ENCODE measurements around the gene FAM50A.

The FAM50A gene

DNA sequence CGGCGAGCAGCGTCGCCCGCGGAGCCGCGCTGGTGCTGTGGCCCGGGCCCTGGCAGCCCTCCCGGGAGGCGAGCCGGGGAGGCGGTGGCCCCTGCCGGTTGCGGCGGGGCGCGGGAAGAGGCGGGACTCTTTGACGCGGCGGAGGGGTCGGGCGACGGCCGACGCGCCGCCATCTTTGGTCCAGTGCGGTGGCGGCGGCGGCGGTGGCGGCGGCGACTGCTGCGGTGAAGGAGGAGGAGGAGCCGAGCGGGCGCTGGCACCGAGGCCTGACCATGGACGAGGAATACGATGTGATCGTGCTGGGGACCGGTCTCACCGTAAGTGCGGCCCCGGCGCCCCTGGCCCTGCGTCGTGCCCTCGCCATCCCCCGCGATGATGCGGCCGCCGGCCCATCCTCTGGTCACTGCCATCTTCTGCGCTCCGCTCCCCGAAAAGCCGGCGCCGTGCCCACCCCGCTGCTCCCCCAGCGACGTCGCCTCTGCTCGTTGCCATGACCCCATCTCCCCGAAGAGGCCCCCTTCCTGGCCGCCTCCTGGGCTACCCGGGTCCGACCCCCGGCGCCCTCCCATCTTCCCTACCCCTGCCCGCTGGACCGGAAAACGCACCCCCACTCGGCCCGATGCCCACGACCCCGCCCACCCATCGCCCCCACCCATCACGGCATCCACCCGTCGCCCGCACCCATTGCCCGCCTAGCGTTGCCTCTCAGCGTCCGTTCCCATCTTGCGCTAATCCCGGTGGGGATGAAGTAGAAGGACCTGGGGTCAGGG lies 6.8 kb upstream of the FAM50A start, which contains the start of gene GDI1:
Gene GDI1 (plus strand): TSS at position 172 of the 770 bp plus-strand sequence. CDS start 101 bp downstream, at position 273.
- TF ChIP-seq, protein P1, sequence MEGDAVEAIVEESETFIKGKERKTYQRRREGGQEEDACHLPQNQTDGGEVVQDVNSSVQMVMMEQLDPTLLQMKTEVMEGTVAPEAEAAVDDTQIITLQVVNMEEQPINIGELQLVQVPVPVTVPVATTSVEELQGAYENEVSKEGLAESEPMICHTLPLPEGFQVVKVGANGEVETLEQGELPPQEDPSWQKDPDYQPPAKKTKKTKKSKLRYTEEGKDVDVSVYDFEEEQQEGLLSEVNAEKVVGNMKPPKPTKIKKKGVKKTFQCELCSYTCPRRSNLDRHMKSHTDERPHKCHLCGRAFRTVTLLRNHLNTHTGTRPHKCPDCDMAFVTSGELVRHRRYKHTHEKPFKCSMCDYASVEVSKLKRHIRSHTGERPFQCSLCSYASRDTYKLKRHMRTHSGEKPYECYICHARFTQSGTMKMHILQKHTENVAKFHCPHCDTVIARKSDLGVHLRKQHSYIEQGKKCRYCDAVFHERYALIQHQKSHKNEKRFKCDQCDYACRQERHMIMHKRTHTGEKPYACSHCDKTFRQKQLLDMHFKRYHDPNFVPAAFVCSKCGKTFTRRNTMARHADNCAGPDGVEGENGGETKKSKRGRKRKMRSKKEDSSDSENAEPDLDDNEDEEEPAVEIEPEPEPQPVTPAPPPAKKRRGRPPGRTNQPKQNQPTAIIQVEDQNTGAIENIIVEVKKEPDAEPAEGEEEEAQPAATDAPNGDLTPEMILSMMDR (conservative IDR thresholded peaks at IDR 0.05) = no peak
- TF ChIP-seq ZFX (IDR thresholded peaks at IDR 0.05) = no peak
- H3K27ac ChIP-seq = peak within 1 kb of the TSS; percentile 85

DNA sequence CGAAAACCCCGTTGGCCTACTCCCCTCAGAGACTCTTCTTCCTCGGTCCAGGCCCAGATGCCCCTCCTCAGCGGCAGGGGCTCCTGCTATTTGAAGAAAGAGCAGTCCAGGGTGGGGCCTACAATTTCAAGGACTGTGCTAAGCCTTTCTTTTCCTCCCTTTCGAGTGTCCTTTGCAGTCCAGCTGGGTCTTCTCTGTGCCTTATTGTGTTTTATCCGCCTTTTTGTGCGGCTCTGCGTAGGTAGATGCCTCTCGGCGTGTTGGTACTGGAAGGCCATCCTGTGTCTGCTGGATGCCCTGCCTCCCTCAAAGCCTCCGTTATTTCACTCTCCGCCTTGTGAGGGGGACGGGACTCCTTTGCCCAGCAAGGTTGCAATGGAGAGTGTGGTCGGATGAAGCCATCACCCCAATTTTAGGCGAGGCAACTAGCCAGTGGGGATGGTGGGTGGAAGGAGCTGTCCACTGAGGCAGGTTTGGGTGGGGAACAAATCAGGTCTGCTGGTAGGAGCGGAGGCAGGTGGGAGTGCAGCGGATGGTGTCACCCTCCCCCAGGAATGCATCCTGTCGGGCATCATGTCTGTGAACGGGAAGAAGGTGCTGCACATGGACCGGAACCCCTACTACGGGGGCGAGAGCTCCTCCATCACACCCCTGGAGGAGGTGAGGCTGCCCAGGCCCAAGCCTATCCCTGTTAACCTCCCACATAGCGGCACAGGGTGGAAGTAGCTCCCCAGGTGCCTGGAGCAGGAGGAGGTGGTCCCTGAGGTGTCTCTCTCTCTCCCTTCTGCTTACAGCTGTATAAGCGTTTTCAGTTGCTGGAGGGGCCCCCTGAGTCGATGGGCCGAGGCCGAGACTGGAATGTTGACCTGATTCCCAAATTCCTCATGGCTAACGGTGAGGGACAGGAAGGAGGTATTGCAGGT lies 5.7 kb upstream of the FAM50A start:
- peak overlapping the region; percentile 85 for H3K27ac ChIP-seq
- TF ChIP-seq ZFX (IDR thresholded peaks at IDR 0.05) = no peak
- TF ChIP-seq, protein P1 (conservative IDR thresholded peaks at IDR 0.05) = no peak

DNA sequence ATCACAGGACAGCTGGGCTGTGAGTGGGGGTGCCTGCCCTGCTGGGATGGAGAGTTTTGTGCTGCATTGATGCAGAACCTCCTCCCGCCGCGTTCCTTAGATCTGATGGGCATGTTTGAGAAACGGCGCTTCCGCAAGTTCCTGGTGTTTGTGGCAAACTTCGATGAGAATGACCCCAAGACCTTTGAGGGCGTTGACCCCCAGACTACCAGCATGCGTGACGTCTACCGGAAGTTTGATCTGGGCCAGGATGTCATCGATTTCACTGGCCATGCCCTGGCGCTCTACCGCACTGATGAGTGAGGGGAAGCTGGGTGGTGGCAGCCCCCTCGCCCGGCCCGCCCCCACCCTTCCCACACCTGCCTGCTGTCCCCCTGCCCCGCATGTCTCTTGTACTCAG lies 4.1 kb upstream of the FAM50A start:
- no peak overlapping the region for H3K27ac ChIP-seq
- TF ChIP-seq, protein P1 (conservative IDR thresholded peaks at IDR 0.05) = no peak
- TF ChIP-seq ZFX (IDR thresholded peaks at IDR 0.05) = no peak

DNA sequence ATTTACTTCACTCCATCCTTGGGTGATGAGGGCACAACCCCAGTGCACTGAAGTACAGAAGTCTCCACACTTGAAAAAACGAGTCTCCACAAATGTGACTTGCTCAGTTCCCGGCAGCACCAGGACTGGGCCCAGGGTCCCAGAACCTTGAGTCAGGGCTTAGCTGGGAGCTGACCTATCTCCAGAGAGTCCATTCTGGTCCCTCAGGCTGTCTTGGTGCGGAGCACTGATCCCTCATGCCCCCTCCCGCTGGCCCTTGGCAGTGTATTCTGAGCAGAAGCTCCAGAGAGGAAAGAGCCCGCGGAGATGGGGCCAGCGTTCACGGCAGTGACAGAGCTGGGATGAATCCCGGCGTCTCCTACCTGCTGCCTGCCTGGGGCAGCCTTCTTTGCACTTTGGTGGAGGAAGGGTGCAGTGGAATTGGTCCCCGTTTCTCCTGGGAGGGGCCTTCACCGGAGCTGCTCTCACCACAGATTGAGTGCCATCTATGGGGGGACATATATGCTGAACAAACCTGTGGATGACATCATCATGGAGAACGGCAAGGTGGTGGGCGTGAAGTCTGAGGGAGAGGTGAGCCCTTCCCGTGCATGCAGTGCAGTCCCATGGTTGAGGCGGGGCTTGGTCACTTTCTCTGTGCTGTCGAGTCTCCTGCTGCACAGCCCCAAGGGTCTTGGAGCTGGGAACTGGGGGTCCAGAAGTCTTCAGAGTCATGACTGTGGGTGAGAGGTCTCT lies 3.2 kb upstream of the FAM50A start:
- TF ChIP-seq, protein P1 (conservative IDR thresholded peaks at IDR 0.05) = no peak
- TF ChIP-seq ZFX (IDR thresholded peaks at IDR 0.05) = no peak
- H3K27ac ChIP-seq = no peak overlapping the region

DNA sequence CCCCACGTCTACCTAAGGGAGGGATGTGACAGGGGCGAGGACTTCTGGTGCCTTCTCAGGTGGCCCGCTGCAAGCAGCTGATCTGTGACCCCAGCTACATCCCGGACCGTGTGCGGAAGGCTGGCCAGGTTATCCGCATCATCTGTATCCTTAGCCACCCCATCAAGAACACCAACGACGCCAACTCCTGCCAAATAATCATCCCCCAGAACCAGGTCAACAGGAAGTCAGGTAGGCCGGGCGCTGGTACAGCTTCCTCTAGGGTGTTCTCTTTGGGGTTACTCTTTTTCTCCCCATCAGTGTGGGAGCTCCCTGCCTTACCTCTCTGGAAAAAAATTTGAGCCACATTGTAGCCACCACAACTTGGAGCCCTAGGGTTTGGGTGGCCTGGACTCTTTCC lies 2.4 kb upstream of the FAM50A start:
- TF ChIP-seq, protein P1 (conservative IDR thresholded peaks at IDR 0.05) = no peak
- TF ChIP-seq ZFX (IDR thresholded peaks at IDR 0.05) = no peak
- H3K27ac ChIP-seq = no peak overlapping the region

DNA sequence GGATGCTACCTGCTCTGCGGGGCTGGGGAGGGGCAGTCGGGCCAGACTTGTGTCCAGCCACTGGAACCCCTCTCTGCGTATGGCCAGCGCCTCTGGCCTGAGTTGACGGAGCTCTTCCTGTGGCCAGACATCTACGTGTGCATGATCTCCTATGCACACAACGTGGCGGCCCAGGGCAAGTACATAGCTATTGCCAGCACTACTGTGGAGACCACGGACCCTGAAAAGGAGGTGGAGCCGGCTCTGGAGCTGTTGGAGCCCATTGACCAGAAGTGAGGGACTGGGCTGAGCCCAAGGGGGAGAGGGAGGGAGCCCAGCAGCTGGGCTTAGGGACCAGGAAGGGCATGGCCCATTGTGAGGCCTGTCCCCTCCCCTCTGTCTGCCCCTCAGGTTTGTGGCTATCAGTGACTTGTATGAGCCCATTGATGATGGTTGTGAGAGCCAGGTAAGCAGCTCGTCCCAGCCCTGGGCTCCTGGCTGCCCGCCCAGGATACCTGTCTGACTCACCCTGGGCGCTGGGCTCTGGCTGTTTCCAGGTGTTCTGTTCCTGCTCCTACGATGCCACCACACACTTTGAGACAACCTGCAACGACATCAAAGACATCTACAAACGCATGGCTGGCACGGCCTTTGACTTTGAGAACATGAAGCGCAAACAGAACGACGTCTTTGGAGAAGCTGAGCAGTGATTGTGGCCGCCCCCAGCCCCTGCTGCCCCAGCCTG lies 1.8 kb upstream of the FAM50A start:
- no peak for TF ChIP-seq ZFX (IDR thresholded peaks at IDR 0.05)
- TF ChIP-seq, protein P1 (conservative IDR thresholded peaks at IDR 0.05) = no peak
- H3K27ac ChIP-seq = peak overlapping the region; percentile 97; the same call in 1 of the 2 replicates
